Mucosa of descending colon (tissue), 3 donors: ENCODE measurements around the gene SCD5. TPM values are rescaled to one million over a fixed set of nuclear protein-coding genes. Genes with fewer than 3 reads are reported as not detected.

ENCODE experiments used
- ATAC-seq: fragments of 200-7000 bp; cut with Tn5 transposase; one replicate; pipeline ENCODE4 v1.9.1; 2020; ENCODE audit warnings: mild to moderate bottlenecking, moderate library complexity
- DNase-seq, 3 donors: peaks; one replicate each; pipeline ENCODE4 v3.0.0-alpha.2; 2020
- H3K36me3 ChIP-seq: fragments of 200-600 bp; one replicate; pipeline ENCODE4 v1.8.0; 2021; ENCODE audit warnings: low read depth, mild to moderate bottlenecking
- H3K4me1 ChIP-seq: fragments of 200-600 bp; one replicate; pipeline ENCODE4 v1.8.0; 2021; ENCODE audit warnings: low read depth, mild to moderate bottlenecking
- H3K4me3 ChIP-seq: fragments of 200-600 bp; one replicate; pipeline ENCODE4 v1.8.0; 2021; ENCODE audit warnings: mild to moderate bottlenecking
- H3K9me3 ChIP-seq: fragments of 200-600 bp; one replicate; pipeline ENCODE4 v1.8.0; 2021; ENCODE audit warnings: mild to moderate bottlenecking
- intact Hi-C, 2 donors: fragments of 100-400 bp; cut with DNase I in 1 of 2; cut with micrococcal nuclease in 1 of 2; formaldehyde crosslinking; loops; one replicate each; pipeline versions ENCODE4 v1.11.0 to v1.11.1; 2022; cut with DNase I, micrococcal nuclease
- total RNA-seq, 3 donors: library from RNA; stranded (reverse); fragmentation: NEBNext Ultra II Directional in 2 of 3; extraction: Animal tissue kit (Norgen Biotek cat#: 25700) in 2 of 3; gene quantifications; one replicate each; pipeline versions ENCODE4 v1.2.1 to v1.2.4, GENCODE V29; 2021 to 2023
- TF ChIP-seq, protein P1 (sequence below): fragments of 200-600 bp; IDR thresholded peaks from one replicate; pipeline ENCODE4 v1.8.0; 2022; ENCODE audit warnings: antibody characterized with exemption, mild to moderate bottlenecking
- donor health status: DM: no; HTN: no; CAD: no; lungs with moderate emphysema.
- donor health status: DM: no; HTN: no; CAD: no.
- donor health status: DM: no; HTN: yes; CAD: no.

SCD5 gene
- total RNA-seq, 3 donors from 2014 or later: 1.5 to 19.9 (median 2.8) TPM

DNA sequence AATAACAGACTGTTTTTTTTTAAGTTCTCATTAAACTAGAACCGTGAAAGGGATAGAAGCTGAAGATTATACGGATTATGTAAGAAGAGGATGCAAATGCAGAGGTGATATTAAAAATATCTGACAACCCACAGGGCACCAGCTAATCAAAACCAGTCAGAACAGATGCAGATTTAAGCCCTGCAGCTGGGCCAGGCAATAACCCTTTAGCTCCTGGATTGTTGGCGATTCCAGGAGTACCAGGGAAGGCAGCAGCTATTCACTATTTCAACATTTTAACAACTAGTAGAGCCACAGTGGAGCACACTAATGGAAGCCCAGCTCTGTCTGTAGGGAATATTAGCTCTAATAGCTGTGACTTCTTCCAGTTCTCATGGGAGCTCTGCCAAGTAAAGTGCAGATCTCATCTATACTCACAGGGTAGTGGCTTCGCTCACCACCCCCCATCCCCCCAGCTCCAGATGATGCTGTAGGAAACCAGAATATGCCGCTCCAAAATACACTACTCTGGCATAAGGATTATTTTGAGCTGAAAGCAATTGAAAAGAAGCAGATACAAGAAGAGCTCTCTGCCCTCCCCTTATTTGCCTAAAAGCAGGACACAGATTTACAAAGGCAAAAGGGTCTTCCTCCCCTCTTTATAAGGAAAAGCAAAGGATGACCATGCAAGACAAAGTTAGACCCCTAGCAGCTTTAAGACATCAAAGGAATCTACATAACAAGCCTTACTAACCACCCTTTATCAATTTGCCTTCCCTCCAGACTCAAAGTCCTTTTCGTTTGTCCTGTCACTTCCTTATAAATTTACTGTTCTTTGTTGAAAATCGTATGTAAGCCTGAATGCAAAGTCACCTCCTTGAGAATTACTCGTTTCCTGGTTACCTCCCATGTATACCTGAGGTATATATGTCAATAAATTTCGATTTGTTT is 13.7 kb downstream of the SCD5 start:
- DNase-seq (no peak), ATAC-seq (peak; percentile 73)
- intact Hi-C loops: no loop called here
- TF ChIP-seq, protein P1, sequence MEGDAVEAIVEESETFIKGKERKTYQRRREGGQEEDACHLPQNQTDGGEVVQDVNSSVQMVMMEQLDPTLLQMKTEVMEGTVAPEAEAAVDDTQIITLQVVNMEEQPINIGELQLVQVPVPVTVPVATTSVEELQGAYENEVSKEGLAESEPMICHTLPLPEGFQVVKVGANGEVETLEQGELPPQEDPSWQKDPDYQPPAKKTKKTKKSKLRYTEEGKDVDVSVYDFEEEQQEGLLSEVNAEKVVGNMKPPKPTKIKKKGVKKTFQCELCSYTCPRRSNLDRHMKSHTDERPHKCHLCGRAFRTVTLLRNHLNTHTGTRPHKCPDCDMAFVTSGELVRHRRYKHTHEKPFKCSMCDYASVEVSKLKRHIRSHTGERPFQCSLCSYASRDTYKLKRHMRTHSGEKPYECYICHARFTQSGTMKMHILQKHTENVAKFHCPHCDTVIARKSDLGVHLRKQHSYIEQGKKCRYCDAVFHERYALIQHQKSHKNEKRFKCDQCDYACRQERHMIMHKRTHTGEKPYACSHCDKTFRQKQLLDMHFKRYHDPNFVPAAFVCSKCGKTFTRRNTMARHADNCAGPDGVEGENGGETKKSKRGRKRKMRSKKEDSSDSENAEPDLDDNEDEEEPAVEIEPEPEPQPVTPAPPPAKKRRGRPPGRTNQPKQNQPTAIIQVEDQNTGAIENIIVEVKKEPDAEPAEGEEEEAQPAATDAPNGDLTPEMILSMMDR: no peak
- H3K4me3 ChIP-seq: no peak overlapping the region
- H3K9me3 ChIP-seq: no peaks in the 10 kb centered on the region
- peaks cover 5% of the 10 kb centered on the region for H3K4me1 ChIP-seq
- H3K36me3 ChIP-seq: no peaks in the 10 kb centered on the region

DNA sequence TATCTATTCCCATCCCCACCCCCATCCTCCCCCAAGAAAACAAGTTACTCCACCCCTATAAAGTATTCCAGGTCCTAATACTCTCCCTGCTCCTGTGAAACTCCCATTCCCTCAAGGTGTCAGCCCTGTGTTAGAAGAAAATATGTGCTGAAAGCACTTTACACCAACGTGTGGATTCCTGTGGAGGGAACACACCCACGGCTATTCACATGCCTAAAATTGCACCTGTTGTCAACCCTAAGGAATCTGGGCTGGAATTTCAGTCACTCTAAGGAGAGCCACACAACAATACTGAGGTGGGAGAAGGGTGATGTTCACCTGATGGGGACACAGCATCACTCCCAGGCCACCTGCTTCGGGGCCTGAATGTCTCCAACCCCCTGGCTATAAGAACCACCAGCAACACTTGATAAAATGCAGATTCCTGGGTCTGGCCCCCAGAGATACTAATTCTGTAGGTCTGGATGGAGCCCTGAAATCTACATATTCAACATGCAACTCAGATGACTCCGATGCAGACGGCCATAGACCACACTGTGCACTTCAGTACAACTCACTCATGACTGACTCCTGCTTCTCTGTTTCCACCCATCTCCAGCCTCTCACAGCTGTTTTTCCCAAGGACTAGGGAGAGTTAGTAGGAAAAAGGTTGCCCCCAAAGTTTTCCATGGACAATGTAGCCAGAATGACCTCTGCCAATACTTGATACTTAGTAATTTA is 15.8 kb downstream of the SCD5 start:
- H3K4me3 ChIP-seq: no peak overlapping the region
- DNase-seq: no peak
- H3K9me3 ChIP-seq: no peaks in the 10 kb centered on the region
- intact Hi-C loops: no loop called here
- no peaks in the 10 kb centered on the region for H3K36me3 ChIP-seq
- ATAC-seq: no peak
- TF ChIP-seq, protein P1: no peak
- H3K4me1 ChIP-seq: peaks cover 5% of the 10 kb centered on the region

DNA sequence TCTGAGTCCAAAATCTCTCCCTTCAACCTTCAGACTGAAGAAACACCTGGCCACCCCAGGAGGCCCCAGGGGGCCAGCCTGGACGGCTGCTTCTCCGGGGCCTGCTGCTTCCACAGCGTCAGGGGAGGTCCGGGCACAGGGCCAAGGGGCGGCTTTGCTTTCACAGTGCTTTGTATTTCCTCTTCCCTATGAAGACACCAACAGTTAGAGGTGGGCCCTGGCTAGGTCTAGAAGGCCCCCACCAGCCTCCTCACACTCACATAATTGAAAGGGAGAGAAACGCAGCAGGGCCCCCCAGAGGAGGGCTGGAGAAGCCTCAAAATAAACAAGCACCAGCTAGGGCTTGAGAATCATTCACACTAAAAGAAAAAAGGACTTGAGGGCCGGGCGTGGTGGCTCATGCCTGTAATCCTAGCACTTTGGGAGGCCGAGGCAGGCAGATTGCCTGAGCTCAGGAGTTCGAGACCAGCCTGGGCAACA is 17.8 kb downstream of the SCD5 start:
- intact Hi-C loops: no loop called here
- no peaks in the 10 kb centered on the region for H3K36me3 ChIP-seq
- ATAC-seq (peak; percentile 85), DNase-seq (peak; percentile 77 to 87 (median 80))
- no peak overlapping the region for H3K4me3 ChIP-seq
- H3K9me3 ChIP-seq: no peaks in the 10 kb centered on the region
- peaks cover 5% of the 10 kb centered on the region for H3K4me1 ChIP-seq
- TF ChIP-seq, protein P1: no peak

DNA sequence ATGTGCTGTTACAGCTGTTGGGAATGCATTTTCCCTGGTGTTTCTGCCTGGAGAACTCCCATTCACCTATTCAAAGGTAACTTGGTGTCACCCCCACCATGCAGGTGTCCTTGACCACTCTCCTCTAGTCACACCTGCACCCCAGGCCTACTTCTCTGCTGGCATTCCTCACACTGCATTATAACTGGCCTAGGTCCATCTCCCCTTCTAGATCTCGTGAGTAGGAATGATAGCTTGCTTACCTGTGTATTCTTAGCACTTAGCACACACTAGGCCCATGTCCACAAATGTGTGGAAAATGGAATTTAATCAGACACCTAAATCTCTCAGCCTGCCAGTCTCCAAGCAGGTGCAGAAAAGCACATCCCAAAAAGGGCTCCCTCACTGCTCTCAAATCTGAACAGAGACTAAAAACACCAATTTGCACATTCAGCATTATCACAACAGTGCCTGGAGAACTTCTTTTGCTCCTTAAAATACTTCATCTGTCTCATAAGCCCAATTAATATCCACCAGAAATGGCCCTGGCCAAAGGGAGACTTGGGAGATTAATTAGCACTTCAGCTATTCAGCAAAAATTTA is 18.3 kb downstream of the SCD5 start:
- intact Hi-C loops: no loop called here

DNA sequence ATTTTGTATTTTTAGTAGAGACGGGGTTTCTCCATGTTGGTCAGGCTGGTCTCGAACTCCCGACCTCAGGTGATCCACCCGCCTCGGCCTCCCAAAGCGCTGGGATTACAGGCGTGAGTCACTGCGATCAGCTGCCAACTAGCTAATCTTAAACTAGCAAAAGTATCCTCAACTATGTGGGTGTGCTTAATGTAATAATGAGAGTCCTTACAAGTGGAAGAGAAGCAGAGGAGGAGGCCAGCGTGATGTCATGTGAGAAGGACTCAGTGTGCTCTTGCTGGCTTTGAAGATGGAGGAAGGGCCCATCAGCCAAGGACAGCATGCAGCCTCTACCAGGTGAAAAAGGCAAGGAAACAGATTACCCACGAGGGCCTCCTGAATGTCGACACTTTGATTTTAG is 19.6 kb downstream of the SCD5 start:
- Histone ChIP-seq H3K4me1 (peaks cover 5% of the 10 kb centered on the region), H3K36me3 (no peaks in the 10 kb centered on the region), H3K9me3 (no peaks in the 10 kb centered on the region), H3K4me3 (no peak overlapping the region)
- DNase-seq: no peak
- ATAC-seq: no peak
- TF ChIP-seq, protein P1: no peak
- intact Hi-C loops: no loop called here

More for the DNA sequence above, 18.3 kb downstream of the SCD5 start:
- DNase-seq (no peak), ATAC-seq (no peak)
- TF ChIP-seq, protein P1: no peak
- peaks cover 5% of the 10 kb centered on the region for H3K4me1 ChIP-seq
- no peaks in the 10 kb centered on the region for H3K9me3 ChIP-seq
- no peak overlapping the region for H3K4me3 ChIP-seq
- no peaks in the 10 kb centered on the region for H3K36me3 ChIP-seq
